ENCODE results near the gene ZC3H12A.

- TF ChIP-seq ZNF274 (IDR thresholded peaks at IDR 0.05; ENCODE audit: low read depth, low read length) (no peak), SUZ12 (IDR thresholded peaks at IDR 0.05; ENCODE audit: extremely low read depth, insufficient read depth, insufficient read length) (no peak), YY1 (IDR thresholded peaks at IDR 0.05; ENCODE audit: insufficient read depth, insufficient read length) (no peak)
Observed at GRCh38 chr1:37483785-37484184, 9.4 kb downstream of the ZC3H12A start.
